HEK293T (cell line): ENCODE data around the gene PRR36.

ENCODE experiments used
- CTCF ChIA-PET: fragments of 350-600 bp; formaldehyde crosslinking; extraction: SDS; loops from one replicate; lab custom pipeline; 2021; ENCODE audit warnings: antibody characterized with exemption, inconsistent platforms; lab: Yijun Ruan, JAX
- POLR2A ChIA-PET: fragments of 350-600 bp; formaldehyde crosslinking; extraction: SDS; loops from one replicate; lab custom pipeline; 2020; ENCODE audit warnings: antibody characterized with exemption, inconsistent platforms; lab: Yijun Ruan, JAX
- DNase-seq: peaks from one replicate; pipeline ENCODE4 v3.0.0; 2012; ENCODE audit warnings: mixed read lengths; ENCODE audit errors: extremely low spot score
- ARNT ChIP-seq: fragments of 450-650 bp; IDR thresholded peaks from 2 replicates; pipeline ENCODE4 v1.6.1; 2017; ENCODE audit warnings: mild to moderate bottlenecking
- BHLHE40 ChIP-seq: fragments of 450-650 bp; IDR thresholded peaks from 2 replicates; pipeline ENCODE4 v1.6.1; 2016; ENCODE audit warnings: mild to moderate bottlenecking, moderate library complexity, borderline replicate concordance
- CTBP1 ChIP-seq: fragments of 450-650 bp; IDR thresholded peaks from 2 replicates; pipeline ENCODE4 v1.6.1; 2016; ENCODE audit warnings: borderline replicate concordance
- ELF4 ChIP-seq: fragments of 450-650 bp; IDR thresholded peaks from 2 replicates; pipeline ENCODE4 v1.6.1; 2017; ENCODE audit warnings: antibody characterized with exemption
- FOXA1 ChIP-seq: fragments of 450-650 bp; IDR thresholded peaks from 2 replicates; pipeline ENCODE4 v1.6.1; 2016; ENCODE audit warnings: mild to moderate bottlenecking
- FOXK2 ChIP-seq: fragments of 450-650 bp; IDR thresholded peaks from 2 replicates; pipeline ENCODE4 v1.6.1; 2016; ENCODE audit warnings: mild to moderate bottlenecking
- FOXM1 ChIP-seq: fragments of 450-650 bp; IDR thresholded peaks from 2 replicates; pipeline ENCODE4 v1.6.1; 2017; ENCODE audit warnings: mild to moderate bottlenecking, borderline replicate concordance
- HDGF ChIP-seq: fragments of 450-650 bp; IDR thresholded peaks from 2 replicates; pipeline ENCODE4 v1.6.1; 2017; ENCODE audit warnings: antibody characterized with exemption, borderline replicate concordance
- L3MBTL2 ChIP-seq: fragments of 450-650 bp; conservative IDR thresholded peaks from 2 replicates; pipeline ENCODE4 v1.6.1; 2016; ENCODE audit warnings: mild to moderate bottlenecking
- LEF1 ChIP-seq: fragments of 450-650 bp; IDR thresholded peaks from 2 replicates; pipeline ENCODE4 v1.6.1; 2017; ENCODE audit warnings: mild to moderate bottlenecking, borderline replicate concordance
- NFRKB ChIP-seq: fragments of 450-650 bp; IDR thresholded peaks from 2 replicates; pipeline ENCODE4 v1.6.1; 2016; ENCODE audit warnings: mild to moderate bottlenecking, moderate library complexity
- SP1 ChIP-seq: fragments of 450-650 bp; IDR thresholded peaks from 2 replicates; pipeline ENCODE4 v1.6.1; 2017
- SUZ12 ChIP-seq: fragments of 450-650 bp; IDR thresholded peaks from 2 replicates; pipeline ENCODE4 v1.6.1; 2016; ENCODE audit warnings: mild to moderate bottlenecking
- TARDBP ChIP-seq: fragments of 450-650 bp; IDR thresholded peaks from 2 replicates; pipeline ENCODE4 v1.6.1; 2016
- ZNF384 ChIP-seq: fragments of 450-650 bp; IDR thresholded peaks from 2 replicates; pipeline ENCODE4 v1.6.1; 2016
- TF ChIP-seq, protein P1 (sequence below): fragments of 450-650 bp; IDR thresholded peaks from 2 replicates; pipeline ENCODE4 v1.6.1; 2016

Gene PRR36

DNA sequence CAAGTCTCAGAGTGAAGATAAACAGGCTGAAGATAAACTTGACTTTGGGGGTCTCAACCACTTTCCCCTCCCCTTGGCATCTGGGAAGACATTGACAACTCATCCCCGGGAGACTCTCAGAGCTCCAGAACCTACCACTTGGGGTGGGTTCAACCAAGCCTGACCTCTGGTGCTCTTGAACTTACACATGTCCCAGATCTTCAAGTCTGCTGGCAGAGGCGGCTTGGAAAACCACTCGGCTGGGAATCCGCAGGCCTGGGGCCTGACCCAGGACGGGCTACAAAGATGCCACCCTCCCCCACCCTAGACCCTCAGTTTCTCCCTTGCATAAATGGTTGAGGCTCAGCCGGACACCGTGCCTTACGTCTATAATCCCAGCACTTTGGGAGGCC, 14.6 kb upstream of the PRR36 start:
- TF ChIP-seq FOXA1 (no peak), CTBP1 (no peak), NFRKB (no peak), ARNT (no peak), FOXK2 (no peak), FOXM1 (no peak), SUZ12 (no peak), HDGF (no peak), ZNF384 (no peak), BHLHE40 (no peak), L3MBTL2 (no peak), SP1 (no peak), ELF4 (no peak), TARDBP (no peak), LEF1 (no peak)
- TF ChIP-seq, protein P1, sequence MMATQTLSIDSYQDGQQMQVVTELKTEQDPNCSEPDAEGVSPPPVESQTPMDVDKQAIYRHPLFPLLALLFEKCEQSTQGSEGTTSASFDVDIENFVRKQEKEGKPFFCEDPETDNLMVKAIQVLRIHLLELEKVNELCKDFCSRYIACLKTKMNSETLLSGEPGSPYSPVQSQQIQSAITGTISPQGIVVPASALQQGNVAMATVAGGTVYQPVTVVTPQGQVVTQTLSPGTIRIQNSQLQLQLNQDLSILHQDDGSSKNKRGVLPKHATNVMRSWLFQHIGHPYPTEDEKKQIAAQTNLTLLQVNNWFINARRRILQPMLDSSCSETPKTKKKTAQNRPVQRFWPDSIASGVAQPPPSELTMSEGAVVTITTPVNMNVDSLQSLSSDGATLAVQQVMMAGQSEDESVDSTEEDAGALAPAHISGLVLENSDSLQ, result no peak
- no peak for DNase-seq
- CTCF ChIA-PET, result interaction anchor here (1.3 kb wide), 1 partner anchor 19 kb away, joined by 5 read pairs; no protein-coding TSS in a partner anchor
- POLR2A ChIA-PET, result interaction anchor here (1.0 to 2.7 kb wide), 6 partner anchors 9 to 31 kb away, joined by 3 to 14 read pairs (median 7); partner anchors contain the start of genes MAP2K7 and SNAPC2

DNA sequence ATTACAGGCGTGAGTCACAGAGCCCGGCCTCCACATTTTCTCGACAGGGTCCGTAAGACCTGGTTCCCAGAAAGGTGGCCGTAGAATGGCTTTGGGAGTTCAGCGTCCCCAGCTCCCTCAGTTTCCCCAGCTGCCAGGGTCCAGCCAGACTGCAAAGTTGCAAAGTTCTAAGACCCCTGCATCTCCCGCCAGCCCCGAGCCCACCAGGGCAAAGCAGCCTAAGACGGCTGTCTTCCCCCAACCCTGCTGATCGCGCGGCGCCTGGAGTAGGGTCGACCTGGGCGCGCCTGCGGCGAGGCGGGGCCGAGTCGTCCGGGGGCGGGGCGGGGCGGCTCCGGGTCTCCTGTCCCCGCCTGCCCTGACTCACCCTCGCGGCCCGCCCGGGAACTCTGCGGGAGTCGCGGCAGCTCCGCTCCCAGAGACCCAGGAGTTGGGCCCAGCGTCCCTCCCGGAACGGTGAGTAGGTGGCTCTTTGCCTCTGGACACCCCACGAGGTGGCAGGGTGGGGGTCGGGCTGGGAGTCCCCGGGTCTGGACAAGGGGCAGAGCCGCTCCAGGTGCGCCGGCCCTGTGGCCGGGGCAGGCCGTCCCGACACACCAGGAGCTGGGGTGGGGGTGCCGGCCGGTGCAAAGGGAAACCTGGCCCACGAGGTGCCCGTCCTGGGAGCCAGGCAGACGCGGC, 14.1 kb upstream of the PRR36 start, which contains the start of gene LRRC8E:
LRRC8E (plus strand) TSS at position 366 of the 681 bp plus-strand sequence. CDS start 7,094 bp downstream, outside the sequence.
- TF ChIP-seq ZNF384, result no peak
- TF ChIP-seq LEF1, result no peak
- no peak for TF ChIP-seq ELF4
- no peak for TF ChIP-seq FOXK2
- TF ChIP-seq ARNT, result no peak
- ChIA-PET CTCF (interaction anchor here (1.3 kb wide), 1 partner anchor 19 kb away, joined by 5 read pairs; no protein-coding TSS in a partner anchor), POLR2A (interaction anchor here (0.6 to 2.7 kb wide), 11 partner anchors 10 to 56 kb away, joined by 3 to 14 read pairs (median 6); partner anchors contain the start of genes MAP2K7 and SNAPC2)
- DNase-seq, result peak; percentile 80

DNA sequence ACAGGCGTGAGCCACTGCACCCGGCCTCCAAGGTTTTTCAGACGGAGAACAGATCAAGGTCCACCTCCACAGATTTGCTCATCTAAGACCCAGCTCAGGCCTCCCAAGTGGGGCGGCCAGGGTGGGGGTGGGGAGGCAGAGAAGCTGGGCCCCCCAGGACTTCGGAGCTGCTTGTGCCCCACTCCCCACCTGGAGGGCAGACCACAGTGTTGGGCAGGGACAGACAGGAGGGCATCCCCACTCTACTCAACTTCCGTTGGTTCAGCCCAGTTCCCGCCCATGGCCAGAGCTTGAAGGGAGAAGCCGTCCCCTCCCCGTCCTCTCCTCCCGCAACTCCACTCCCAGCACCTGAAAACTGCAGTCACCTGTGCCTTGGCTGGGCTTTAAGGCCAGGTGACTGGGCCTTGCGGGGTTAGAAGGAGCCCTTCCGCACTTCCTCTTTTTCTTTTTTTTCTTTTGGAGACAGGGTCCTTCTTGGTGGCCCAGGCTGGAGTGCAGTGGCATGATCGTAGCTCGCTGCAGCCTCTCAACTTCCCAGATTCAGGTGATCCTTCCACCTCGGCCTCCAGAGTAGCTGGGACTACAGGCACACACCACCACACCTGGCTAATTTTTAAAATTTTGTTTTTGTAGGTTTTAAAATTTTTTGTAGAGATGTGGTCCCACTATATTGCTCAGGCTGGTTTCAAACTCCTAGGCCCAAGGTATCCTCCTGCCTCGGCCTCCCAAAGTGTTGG, 13.4 kb upstream of the PRR36 start:
- POLR2A ChIA-PET, result interaction anchor here (0.6 to 2.7 kb wide), 10 partner anchors 11 to 57 kb away, joined by 3 to 14 read pairs (median 6); partner anchors contain the start of genes MAP2K7 and SNAPC2
- DNase-seq, result no peak
- TF ChIP-seq FOXK2 (no peak), NFRKB (no peak), HDGF (no peak), SUZ12 (no peak), LEF1 (no peak), ZNF384 (no peak)
- CTCF ChIA-PET, result interaction anchor here (1.3 kb wide), 1 partner anchor 18 kb away, joined by 5 read pairs; no protein-coding TSS in a partner anchor

DNA sequence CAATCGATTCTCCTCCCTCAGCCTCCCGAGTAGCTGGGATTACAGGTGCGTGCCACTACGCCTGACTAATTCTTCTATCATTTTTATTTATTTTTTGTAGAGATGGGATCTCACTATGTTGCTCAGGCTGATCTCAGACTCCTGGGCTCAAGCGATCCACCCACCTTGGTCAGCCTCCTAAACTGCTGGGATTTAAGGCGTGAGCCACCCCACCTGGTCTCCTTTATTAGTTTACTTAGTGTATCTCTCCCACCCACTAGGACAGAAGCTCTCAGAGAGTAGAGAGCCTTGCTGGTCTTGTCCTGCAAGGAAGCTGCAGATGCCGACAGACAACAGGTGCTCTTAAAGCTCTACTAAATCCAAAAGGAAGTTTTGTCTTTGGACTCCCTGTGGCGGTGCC, 11.6 kb upstream of the PRR36 start:
- TF ChIP-seq NFRKB (no peak), ELF4 (no peak), FOXM1 (no peak), LEF1 (no peak), L3MBTL2 (no peak), TARDBP (no peak), FOXK2 (no peak), ARNT (no peak), CTBP1 (no peak), SP1 (no peak)
- CTCF ChIA-PET, result no interaction called here

DNA sequence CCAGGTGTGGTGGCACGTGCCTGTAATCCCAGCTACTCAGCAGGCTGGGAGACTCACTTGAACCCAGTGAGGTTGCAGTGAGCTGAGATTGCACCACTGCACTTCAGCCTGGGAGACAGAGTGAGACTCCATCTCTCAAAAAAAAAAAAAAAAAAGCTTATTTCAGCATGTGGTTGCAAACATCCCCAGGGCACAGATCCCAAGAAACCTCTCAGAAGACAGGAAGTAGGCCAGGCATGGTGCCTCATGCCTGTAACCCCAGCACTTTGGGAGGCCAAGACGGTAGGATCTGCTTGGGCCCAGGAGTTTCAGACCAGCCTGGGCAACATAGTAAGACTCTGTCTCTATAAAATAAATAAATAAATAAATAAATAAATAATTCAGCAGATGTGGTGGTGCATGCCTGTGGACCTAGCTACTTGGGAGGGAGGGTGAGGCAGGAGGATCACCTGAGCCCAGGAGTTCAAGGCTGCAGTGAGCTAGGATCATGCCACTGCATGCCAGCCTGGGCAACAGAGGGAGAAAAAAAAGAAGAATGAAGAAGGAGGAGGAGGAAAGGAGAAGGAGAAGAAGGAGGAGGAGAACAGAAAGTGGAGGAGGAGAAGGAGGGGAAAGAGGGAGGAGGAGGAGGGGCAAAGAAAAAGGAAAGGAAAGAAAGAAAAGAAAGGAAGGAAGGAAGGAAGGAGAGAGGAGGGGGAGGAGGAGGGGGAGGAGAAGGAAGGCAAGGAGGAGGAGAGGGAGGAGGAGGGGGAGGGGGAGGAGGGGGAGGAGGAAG, 9.8 kb upstream of the PRR36 start:
- ChIA-PET CTCF (interaction anchor here (0.7 to 2.5 kb wide), 2 partner anchors 15 to 25 kb away, joined by 3 to 10 read pairs; no protein-coding TSS in a partner anchor), POLR2A (interaction anchor here (0.8 to 1.1 kb wide), 3 partner anchors 15 to 20 kb away, joined by 3 read pairs; partner anchors contain the start of gene MAP2K7)
- no peak for DNase-seq
- TF ChIP-seq, protein P1, result no peak
- TF ChIP-seq SP1, result no peak
- TF ChIP-seq L3MBTL2, result no peak

More for the DNA sequence above, 11.6 kb upstream of the PRR36 start:
- DNase-seq, result no peak
- POLR2A ChIA-PET, result interaction anchor here (0.7 to 1.4 kb wide), 2 partner anchors 15 to 16 kb away, joined by 3 to 6 read pairs; no protein-coding TSS in a partner anchor

DNA sequence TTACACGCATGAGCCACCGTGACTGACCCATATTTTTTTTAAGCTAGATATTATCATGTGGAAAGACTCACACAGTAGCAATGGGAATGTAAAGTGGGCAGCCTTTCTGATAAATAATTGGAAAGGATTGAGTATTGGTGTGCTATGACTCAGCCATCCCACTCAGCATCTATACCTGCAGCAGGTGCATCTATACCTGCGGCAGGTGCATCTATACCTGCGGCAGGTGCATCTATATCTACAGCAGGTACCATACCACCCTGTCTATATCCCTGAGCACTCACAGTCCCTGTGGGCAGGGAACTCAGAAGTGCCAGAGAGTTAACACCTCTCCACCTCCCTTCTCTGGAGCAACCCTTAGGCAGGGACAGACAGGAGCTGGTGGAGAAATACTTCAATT, 8.9 kb upstream of the PRR36 start:
- no peak for DNase-seq
- ChIA-PET CTCF (interaction anchor here (0.7 to 2.5 kb wide), 2 partner anchors 14 to 26 kb away, joined by 3 to 10 read pairs; no protein-coding TSS in a partner anchor), POLR2A (interaction anchor here (0.8 to 1.1 kb wide), 2 partner anchors 15 to 17 kb away, joined by 3 read pairs; no protein-coding TSS in a partner anchor)
- peak; percentile 13; the same call in 1 of the 2 replicates for TF ChIP-seq CTBP1
- no peak for TF ChIP-seq ZNF384
